NCI-H526 (cell line): ENCODE results near the gene CFAP90.

Source experiments
- DNase-seq, 2 experiments: peaks; one replicate each; lab custom pipeline; 2025; lab: John Stamatoyannopoulos, UW

Gene CFAP90

GRCh38 chr5:7822449-7822848 is 28.5 kb downstream of the CFAP90 start:
- DNase-seq: no peak

- no peak for DNase-seq
Observed at GRCh38 chr5:7816535-7816901, 34.4 kb downstream of the CFAP90 start.

GRCh38 chr5:7815892-7816534 is 34.9 kb downstream of the CFAP90 start:
- peak; percentile 73 to 87 for DNase-seq

GRCh38 chr5:7814816-7815215 is 36.1 kb downstream of the CFAP90 start:
- no peak for DNase-seq

- DNase-seq: no peak
Observed at GRCh38 chr5:7813576-7813975, 37.4 kb downstream of the CFAP90 start.

GRCh38 chr5:7813007-7813406 is 37.9 kb downstream of the CFAP90 start:
- no peak for DNase-seq

GRCh38 chr5:7811715-7812114 is 39.2 kb downstream of the CFAP90 start:
- DNase-seq: no peak

GRCh38 chr5:7808998-7809397 is 41.9 kb downstream of the CFAP90 start:
- peak; percentile 82 to 92 for DNase-seq

GRCh38 chr5:7805379-7805778 is 45.6 kb downstream of the CFAP90 start:
- DNase-seq: peak in 1 of 2 experiments; percentile 18

GRCh38 chr5:7803937-7804336 is 47.0 kb downstream of the CFAP90 start:
- no peak for DNase-seq

- DNase-seq: no peak
Observed at GRCh38 chr5:7802855-7803254, 48.1 kb downstream of the CFAP90 start.

GRCh38 chr5:7801891-7802614 is 48.9 kb downstream of the CFAP90 start:
- DNase-seq: no peak

- DNase-seq: peak in 1 of 2 experiments; percentile 17
Observed at GRCh38 chr5:7795306-7795705, 55.6 kb downstream of the CFAP90 start.

- DNase-seq: no peak
Observed at GRCh38 chr5:7794823-7795222, 56.1 kb downstream of the CFAP90 start.

GRCh38 chr5:7794311-7794710 is 56.6 kb downstream of the CFAP90 start:
- DNase-seq: no peak

- DNase-seq: no peak
Observed at GRCh38 chr5:7793895-7794294, 57.0 kb downstream of the CFAP90 start.

GRCh38 chr5:7789567-7789966 is 61.4 kb downstream of the CFAP90 start:
- no peak for DNase-seq

GRCh38 chr5:7787770-7788169 is 63.2 kb downstream of the CFAP90 start:
- DNase-seq: no peak

- peak; percentile 73 to 85 for DNase-seq
Observed at GRCh38 chr5:7784683-7785380, 66.1 kb downstream of the CFAP90 start.

- DNase-seq: no peak
Observed at GRCh38 chr5:7781899-7782298, 69.0 kb downstream of the CFAP90 start.
